ENCODE measurements around the gene CTNND2.

- TF ChIP-seq ZNF384 (IDR thresholded peaks at IDR 0.05) (no peak), HDGF (IDR thresholded peaks at IDR 0.05; ENCODE audit: borderline replicate concordance) (no peak), SP1 (IDR thresholded peaks at IDR 0.05) (no peak), FOXM1 (IDR thresholded peaks at IDR 0.05; ENCODE audit: borderline replicate concordance) (no peak), BHLHE40 (IDR thresholded peaks at IDR 0.05; ENCODE audit: borderline replicate concordance) (no peak), ARNT (IDR thresholded peaks at IDR 0.05) (no peak), ELF4 (IDR thresholded peaks at IDR 0.05) (no peak), FOXK2 (IDR thresholded peaks at IDR 0.05) (no peak), PKNOX1 (IDR thresholded peaks at IDR 0.05) (no peak), FOXA1 (IDR thresholded peaks at IDR 0.05) (no peak), NFRKB (IDR thresholded peaks at IDR 0.05) (no peak)
Observed at GRCh38 chr5:11540112-11540511, 364.1 kb downstream of the CTNND2 start.

Measured in HEK293T (cell line).